MCF 10A (cell line): ENCODE results near the gene TAS2R42. TPM values are rescaled to one million over a fixed set of nuclear protein-coding genes. Genes with fewer than 3 reads are reported as not detected.

Source experiments
- BruUV-seq: library from RNA; stranded (reverse); fragments of 400-500 nt; replicated peaks from 2 replicates; lab custom pipeline; 2021; lab: Mats Ljungman, UMichigan
- CTCF ChIA-PET: fragments of 300-600 bp; sonication (Branson Sonifier 250); formaldehyde crosslinking; extraction: SDS; loops from one replicate; lab custom pipeline; 2021; ENCODE audit warnings: antibody characterized with exemption, inconsistent platforms; lab: Yijun Ruan, JAX
- POLR2A ChIA-PET: fragments of 300-600, 350-650 bp; sonication (Branson Sonifier 250); formaldehyde crosslinking; extraction: SDS; loops from one replicate; lab custom pipeline; 2020; ENCODE audit warnings: antibody characterized with exemption, inconsistent platforms; lab: Yijun Ruan, JAX
- DNase-seq: peaks from one replicate; pipeline ENCODE4 v3.0.0-alpha.2; 2018; ENCODE audit not compliant: unreplicated experiment
- H3K27ac Mint-ChIP-seq: one replicate; pipeline ENCODE4 v1.8.0; 2022; ENCODE audit warnings: mild to moderate bottlenecking, low read depth, mixed read lengths; ENCODE audit not compliant: unreplicated experiment
- H3K27me3 Mint-ChIP-seq: one replicate; pipeline ENCODE4 v1.8.0; 2022; ENCODE audit warnings: mixed read lengths; ENCODE audit not compliant: insufficient read depth, unreplicated experiment
- H3K36me3 Mint-ChIP-seq: one replicate; pipeline ENCODE4 v1.8.0; 2022; ENCODE audit warnings: mild to moderate bottlenecking, moderate library complexity, mixed read lengths; ENCODE audit not compliant: insufficient read depth, unreplicated experiment
- H3K4me1 Mint-ChIP-seq: one replicate; pipeline ENCODE4 v1.8.0; 2022; ENCODE audit warnings: mixed read lengths; ENCODE audit not compliant: insufficient read depth, unreplicated experiment
- H3K4me3 Mint-ChIP-seq: one replicate; pipeline ENCODE4 v1.8.0; 2022; ENCODE audit warnings: mild to moderate bottlenecking, moderate library complexity, mixed read lengths; ENCODE audit not compliant: unreplicated experiment
- H3K9me3 Mint-ChIP-seq: one replicate; pipeline ENCODE4 v1.8.0; 2022; ENCODE audit warnings: mixed read lengths; ENCODE audit not compliant: unreplicated experiment
- intact Hi-C: fragments of 100-400 bp; cut with micrococcal nuclease; formaldehyde crosslinking; loops from 2 replicates; pipeline ENCODE4 v1.14.1; 2022
- total RNA-seq: library from RNA; stranded (reverse); gene quantifications from 2 replicates; pipeline ENCODE4 v1.2.3, GENCODE V29; 2022
- TF ChIP-seq, protein P1 (sequence below): fragments of 200-600 bp; IDR thresholded peaks from one replicate; pipeline ENCODE4 v1.8.0; 2022; ENCODE audit warnings: antibody characterized with exemption, mild to moderate bottlenecking; ENCODE audit not compliant: unreplicated experiment

The TAS2R42 gene
- total RNA-seq, 1 experiment from 2014 or later, result not detected

GRCh38 chr12:11209113-11209512, 22.4 kb upstream of the TAS2R42 start:
- Mint-ChIP-seq H3K4me3 (no peak overlapping the region), H3K9me3 (no peaks in the 10 kb centered on the region), H3K27me3 (no peaks in the 10 kb centered on the region), H3K27ac (no peak overlapping the region), H3K4me1 (no peaks in the 10 kb centered on the region), H3K36me3 (no peaks in the 10 kb centered on the region)
- TF ChIP-seq, protein P1, sequence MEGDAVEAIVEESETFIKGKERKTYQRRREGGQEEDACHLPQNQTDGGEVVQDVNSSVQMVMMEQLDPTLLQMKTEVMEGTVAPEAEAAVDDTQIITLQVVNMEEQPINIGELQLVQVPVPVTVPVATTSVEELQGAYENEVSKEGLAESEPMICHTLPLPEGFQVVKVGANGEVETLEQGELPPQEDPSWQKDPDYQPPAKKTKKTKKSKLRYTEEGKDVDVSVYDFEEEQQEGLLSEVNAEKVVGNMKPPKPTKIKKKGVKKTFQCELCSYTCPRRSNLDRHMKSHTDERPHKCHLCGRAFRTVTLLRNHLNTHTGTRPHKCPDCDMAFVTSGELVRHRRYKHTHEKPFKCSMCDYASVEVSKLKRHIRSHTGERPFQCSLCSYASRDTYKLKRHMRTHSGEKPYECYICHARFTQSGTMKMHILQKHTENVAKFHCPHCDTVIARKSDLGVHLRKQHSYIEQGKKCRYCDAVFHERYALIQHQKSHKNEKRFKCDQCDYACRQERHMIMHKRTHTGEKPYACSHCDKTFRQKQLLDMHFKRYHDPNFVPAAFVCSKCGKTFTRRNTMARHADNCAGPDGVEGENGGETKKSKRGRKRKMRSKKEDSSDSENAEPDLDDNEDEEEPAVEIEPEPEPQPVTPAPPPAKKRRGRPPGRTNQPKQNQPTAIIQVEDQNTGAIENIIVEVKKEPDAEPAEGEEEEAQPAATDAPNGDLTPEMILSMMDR, result no peak
- POLR2A ChIA-PET, result interaction anchor here (1.2 kb wide), 1 partner anchor 371 kb away, joined by 3 read pairs; no protein-coding TSS in a partner anchor
- CTCF ChIA-PET, result interaction anchor here (0.8 to 2.3 kb wide), 6 partner anchors 9 to 438 kb away, joined by 3 to 10 read pairs (median 4); no protein-coding TSS in a partner anchor
- no TSS peak for BruUV-seq
- intact Hi-C loops, result no loop called here
- DNase-seq, result no peak

DNA sequence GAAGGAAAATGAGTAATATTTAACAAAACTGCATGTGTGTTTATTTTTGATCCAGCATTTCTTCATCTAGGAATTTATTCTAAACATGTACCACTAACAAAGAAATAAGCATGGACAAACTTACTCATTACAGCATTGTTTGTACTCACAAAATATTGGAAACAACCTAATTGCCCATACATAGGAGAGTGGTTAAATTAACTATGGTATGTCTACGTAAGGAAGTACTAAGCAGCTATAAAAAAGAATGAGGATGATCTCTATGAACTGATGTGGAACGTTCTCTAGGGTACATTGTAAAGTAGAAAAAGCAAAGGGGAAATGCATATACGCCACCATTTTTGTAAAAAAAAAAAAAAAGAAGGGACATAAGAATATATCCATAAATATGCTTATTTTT, 17.4 kb upstream of the TAS2R42 start:
- BruUV-seq, result no TSS peak
- no peaks in the 10 kb centered on the region for H3K36me3 Mint-ChIP-seq
- H3K4me1 Mint-ChIP-seq, result peaks cover 6% of the 10 kb centered on the region
- DNase-seq, result no peak
- ChIA-PET CTCF (interaction anchor here (0.5 to 1.1 kb wide), 5 partner anchors 25 to 433 kb away, joined by 3 to 4 read pairs (median 3); no protein-coding TSS in a partner anchor), POLR2A (no interaction called here)
- peaks cover 11% of the 10 kb centered on the region for H3K27me3 Mint-ChIP-seq
- no peaks in the 10 kb centered on the region for H3K9me3 Mint-ChIP-seq
- TF ChIP-seq, protein P1, result no peak
- intact Hi-C loops, result no loop called here
- no peak overlapping the region for H3K4me3 Mint-ChIP-seq
- H3K27ac Mint-ChIP-seq, result no peak overlapping the region

DNA sequence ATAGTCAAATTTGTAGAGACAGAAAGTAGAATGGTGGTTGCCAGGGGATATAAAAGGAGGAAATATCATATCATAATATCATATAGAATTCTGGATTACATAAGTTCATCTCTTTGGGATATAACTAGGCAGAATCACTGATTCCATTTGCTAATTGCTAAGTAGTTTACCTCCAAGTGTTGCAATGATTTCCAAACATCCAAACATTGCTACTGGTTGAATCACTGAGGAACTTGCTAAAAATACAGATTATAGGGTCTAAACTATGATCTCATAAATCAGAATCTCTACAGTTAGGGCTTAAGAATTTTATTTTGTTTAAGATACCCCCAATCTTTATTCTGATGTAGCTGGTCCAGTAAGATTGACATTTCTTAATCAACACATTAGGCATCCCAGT, 16.1 kb upstream of the TAS2R42 start:
- POLR2A ChIA-PET, result no interaction called here
- BruUV-seq, result no TSS peak
- TF ChIP-seq, protein P1, result no peak
- DNase-seq, result no peak
- Mint-ChIP-seq H3K27me3 (peaks cover 11% of the 10 kb centered on the region), H3K4me1 (peaks cover 6% of the 10 kb centered on the region), H3K9me3 (no peaks in the 10 kb centered on the region), H3K27ac (no peak overlapping the region), H3K36me3 (no peaks in the 10 kb centered on the region), H3K4me3 (no peak overlapping the region)
- CTCF ChIA-PET, result interaction anchor here (1.4 kb wide), 1 partner anchor 431 kb away, joined by 10 read pairs; no protein-coding TSS in a partner anchor
- intact Hi-C loops, result no loop called here

GRCh38 chr12:11183011-11183410, 3.7 kb downstream of the TAS2R42 start:
- peaks cover 13% of the 10 kb centered on the region for H3K4me1 Mint-ChIP-seq
- H3K27me3 Mint-ChIP-seq, result peaks cover 4% of the 10 kb centered on the region
- TF ChIP-seq, protein P1, result no peak
- CTCF ChIA-PET, result interaction anchor here (0.6 to 3.4 kb wide), 2 partner anchors 17 to 413 kb away, joined by 3 to 14 read pairs; no protein-coding TSS in a partner anchor
- POLR2A ChIA-PET, result interaction anchor here (3.8 kb wide), 1 partner anchor 11 kb away, joined by 35 read pairs; the partner anchor contains the start of gene SMIM10L1
- DNase-seq, result no peak
- H3K36me3 Mint-ChIP-seq, result peaks cover 6% of the 10 kb centered on the region
- BruUV-seq, result no TSS peak
- H3K4me3 Mint-ChIP-seq, result no peak overlapping the region
- intact Hi-C loops, result no loop called here
- H3K27ac Mint-ChIP-seq, result no peak overlapping the region
- H3K9me3 Mint-ChIP-seq, result no peaks in the 10 kb centered on the region
